Ureter (tissue), 1 donor: ENCODE data around the gene LCORL. TPM values are rescaled to one million over a fixed set of nuclear protein-coding genes. Genes with fewer than 3 reads are reported as not detected.
"Not testable (repeated sequence)": the region's sequence is repeated elsewhere in the genome, so short reads cannot be mapped to it uniquely, and the experiment has no call there.

Experiments
- DNase-seq: peaks from one replicate; pipeline ENCODE4 v3.0.0-alpha.2; 2020; ENCODE audit warnings: low spot score
- total RNA-seq: library from RNA; stranded (reverse); gene quantifications from one replicate; pipeline ENCODE4 v1.2.4, GENCODE V29; 2023
- donor health status: DM: yes; HTN: yes; CAD: no.

LCORL gene
- total RNA-seq, 1 donor from 2014 or later = 10.5 TPM

- DNase-seq = no peak
Measured at GRCh38 chr4:17851959-17852358, 169.6 kb downstream of the LCORL start.

GRCh38 chr4:17850295-17850694 is 171.3 kb downstream of the LCORL start:
- DNase-seq = not testable (repeated sequence)

- no peak for DNase-seq
Measured at GRCh38 chr4:17846266-17846665, 175.3 kb downstream of the LCORL start.

GRCh38 chr4:17823871-17824669 is 197.5 kb downstream of the LCORL start:
- DNase-seq = no peak

GRCh38 chr4:17817027-17817426 is 204.5 kb downstream of the LCORL start:
- DNase-seq = no peak

GRCh38 chr4:17816142-17816541 is 205.4 kb downstream of the LCORL start:
- no peak for DNase-seq

GRCh38 chr4:17814140-17814539 is 207.4 kb downstream of the LCORL start:
- no peak for DNase-seq

- DNase-seq = no peak
Measured at GRCh38 chr4:17812801-17813200, 208.8 kb downstream of the LCORL start.

GRCh38 chr4:17812125-17812524 is 209.4 kb downstream of the LCORL start:
- no peak for DNase-seq

- no peak for DNase-seq
Measured at GRCh38 chr4:17811078-17811603, 210.4 kb downstream of the LCORL start.

GRCh38 chr4:17810260-17811077 is 211.1 kb downstream of the LCORL start, which contains the start of the genes DCAF16 and NCAPG:
TSS of gene DCAF16 (minus strand) at chr4:17810757. CDS start at chr4:17804141, 6,616 bp downstream.
TSS of gene NCAPG (plus strand) at chr4:17810979. CDS start at chr4:17811078, 99 bp downstream.
- peak; percentile 99 for DNase-seq

GRCh38 chr4:17809667-17810066 is 211.9 kb downstream of the LCORL start:
- DNase-seq = no peak

- DNase-seq = no peak
Measured at GRCh38 chr4:17807446-17807845, 214.1 kb downstream of the LCORL start.

- DNase-seq = no peak
Measured at GRCh38 chr4:17805580-17806155, 215.9 kb downstream of the LCORL start.

GRCh38 chr4:17797808-17798207 is 223.7 kb downstream of the LCORL start:
- DNase-seq = no peak

- no peak for DNase-seq
Measured at GRCh38 chr4:17794730-17795129, 226.8 kb downstream of the LCORL start.

Other genes starting within 250 kb of the LCORL start
- not detected for gene FAM184B, start 240.1 kb downstream of the LCORL start, total RNA-seq
- gene DCAF16, start 211.0 kb downstream of the LCORL start, total RNA-seq = 51.7 TPM
- gene NCAPG, start 210.8 kb downstream of the LCORL start, total RNA-seq = 0.94 TPM